ENCODE measurements around the gene FAM241A.

GRCh38 chr4:112120021-112120420 lies 25.2 kb upstream of the FAM241A start:
- TF ChIP-seq POLR2A (IDR thresholded peaks at IDR 0.05) (no peak), CTCF (IDR thresholded peaks at IDR 0.05) (no peak)

Data from lower leg skin (tissue), 3 donors.